ENCODE results near the gene OSBPL10. TPM values are rescaled to one million over a fixed set of nuclear protein-coding genes. Genes with fewer than 3 reads are reported as not detected.
A peak's percentile ranks its signal among the peaks of the same experiment; 100 is the strongest.

Gene OSBPL10
- total RNA-seq, 1 donor from 2014 or later = 18.8 TPM

DNA sequence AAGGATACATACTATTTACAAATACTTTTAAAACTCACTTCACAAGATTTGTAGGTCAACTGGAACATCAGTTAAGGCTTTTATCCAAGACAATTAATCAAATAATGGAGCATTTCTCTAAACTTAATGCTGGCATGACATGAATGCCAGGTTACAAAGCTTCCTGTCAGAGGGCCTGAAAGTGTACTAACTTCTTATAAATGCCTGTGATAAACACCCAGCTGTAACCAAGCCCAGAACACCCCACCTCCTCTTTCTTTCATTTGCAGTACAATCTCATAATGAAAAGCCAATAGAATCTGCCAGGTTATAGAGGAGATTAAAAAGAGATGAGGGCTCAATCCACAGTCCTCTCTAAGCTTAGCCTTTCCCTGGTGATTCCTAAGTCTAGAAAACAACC is 214.4 kb downstream of the OSBPL10 start:
- TF ChIP-seq, protein P1, sequence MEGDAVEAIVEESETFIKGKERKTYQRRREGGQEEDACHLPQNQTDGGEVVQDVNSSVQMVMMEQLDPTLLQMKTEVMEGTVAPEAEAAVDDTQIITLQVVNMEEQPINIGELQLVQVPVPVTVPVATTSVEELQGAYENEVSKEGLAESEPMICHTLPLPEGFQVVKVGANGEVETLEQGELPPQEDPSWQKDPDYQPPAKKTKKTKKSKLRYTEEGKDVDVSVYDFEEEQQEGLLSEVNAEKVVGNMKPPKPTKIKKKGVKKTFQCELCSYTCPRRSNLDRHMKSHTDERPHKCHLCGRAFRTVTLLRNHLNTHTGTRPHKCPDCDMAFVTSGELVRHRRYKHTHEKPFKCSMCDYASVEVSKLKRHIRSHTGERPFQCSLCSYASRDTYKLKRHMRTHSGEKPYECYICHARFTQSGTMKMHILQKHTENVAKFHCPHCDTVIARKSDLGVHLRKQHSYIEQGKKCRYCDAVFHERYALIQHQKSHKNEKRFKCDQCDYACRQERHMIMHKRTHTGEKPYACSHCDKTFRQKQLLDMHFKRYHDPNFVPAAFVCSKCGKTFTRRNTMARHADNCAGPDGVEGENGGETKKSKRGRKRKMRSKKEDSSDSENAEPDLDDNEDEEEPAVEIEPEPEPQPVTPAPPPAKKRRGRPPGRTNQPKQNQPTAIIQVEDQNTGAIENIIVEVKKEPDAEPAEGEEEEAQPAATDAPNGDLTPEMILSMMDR (IDR thresholded peaks at IDR 0.05) = no peak
- ATAC-seq (peak in 1 of 2 donors; percentile 35), DNase-seq (no peak)
- Histone ChIP-seq H3K36me3 (no peaks in the 10 kb centered on the region), H3K4me1 (no peaks in the 10 kb centered on the region), H3K27me3 (ENCODE audit: low read depth) (no peaks in the 10 kb centered on the region), H3K4me3 (no peak overlapping the region), H3K9me3 (no peaks in the 10 kb centered on the region), H3K27ac (no peak overlapping the region)
- intact Hi-C loops (cut with DNase I) = loop anchor here (5.0 kb wide), 1 partner anchor 154 kb away; no protein-coding TSS in a partner anchor

DNA sequence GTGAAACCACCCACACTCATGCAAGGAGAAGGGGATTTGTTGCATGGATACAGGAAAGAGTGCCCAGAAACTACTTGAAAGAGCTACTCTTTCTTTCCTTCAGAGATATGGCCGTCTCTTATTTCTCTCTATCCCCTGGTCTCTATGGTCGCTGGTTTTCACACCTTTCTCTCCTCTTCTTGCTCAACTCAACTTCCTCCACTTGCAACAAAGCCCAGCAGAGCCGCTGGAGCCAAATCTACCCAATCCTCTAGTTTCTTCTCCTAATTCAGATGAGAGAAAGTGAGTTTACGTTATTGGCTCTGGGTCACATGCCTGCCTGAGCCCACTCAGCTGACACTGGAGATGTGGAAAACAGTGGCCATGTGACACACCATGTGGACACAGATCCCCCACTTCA is 215.2 kb downstream of the OSBPL10 start:
- TF ChIP-seq, protein P1 (IDR thresholded peaks at IDR 0.05) = no peak
- Histone ChIP-seq H3K4me1 (no peaks in the 10 kb centered on the region), H3K27me3 (ENCODE audit: low read depth) (no peaks in the 10 kb centered on the region), H3K27ac (no peak overlapping the region), H3K4me3 (no peak overlapping the region), H3K36me3 (no peaks in the 10 kb centered on the region), H3K9me3 (no peaks in the 10 kb centered on the region)
- intact Hi-C loops (cut with DNase I) = loop anchor here (5.0 kb wide), 1 partner anchor 154 kb away; no protein-coding TSS in a partner anchor
- ATAC-seq (no peak), DNase-seq (no peak)

DNA sequence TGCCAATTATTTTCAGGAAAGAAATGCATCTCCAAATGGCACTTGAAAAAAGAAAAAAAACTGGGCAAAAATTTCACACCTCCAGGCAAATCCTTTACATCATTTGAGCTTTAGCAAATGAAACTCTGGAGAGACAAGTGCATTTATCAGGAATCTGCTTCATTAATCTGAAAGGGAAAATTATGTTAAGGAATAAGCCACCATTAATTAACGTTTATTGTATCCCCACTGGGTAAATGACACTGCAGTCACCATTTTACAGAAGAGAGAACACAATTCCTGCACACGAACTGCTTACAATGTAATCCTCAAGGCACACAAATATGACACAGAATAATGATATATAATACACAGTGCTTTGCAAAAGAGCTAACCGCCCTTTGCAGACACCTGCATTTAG is 217.3 kb downstream of the OSBPL10 start:
- DNase-seq (no peak), ATAC-seq (no peak)
- Histone ChIP-seq H3K9me3 (no peaks in the 10 kb centered on the region), H3K4me3 (no peak overlapping the region), H3K4me1 (no peaks in the 10 kb centered on the region), H3K36me3 (no peaks in the 10 kb centered on the region), H3K27ac (no peak overlapping the region), H3K27me3 (ENCODE audit: low read depth) (no peaks in the 10 kb centered on the region)
- intact Hi-C loops (cut with DNase I) = no loop called here
- TF ChIP-seq, protein P1 (IDR thresholded peaks at IDR 0.05) = no peak

DNA sequence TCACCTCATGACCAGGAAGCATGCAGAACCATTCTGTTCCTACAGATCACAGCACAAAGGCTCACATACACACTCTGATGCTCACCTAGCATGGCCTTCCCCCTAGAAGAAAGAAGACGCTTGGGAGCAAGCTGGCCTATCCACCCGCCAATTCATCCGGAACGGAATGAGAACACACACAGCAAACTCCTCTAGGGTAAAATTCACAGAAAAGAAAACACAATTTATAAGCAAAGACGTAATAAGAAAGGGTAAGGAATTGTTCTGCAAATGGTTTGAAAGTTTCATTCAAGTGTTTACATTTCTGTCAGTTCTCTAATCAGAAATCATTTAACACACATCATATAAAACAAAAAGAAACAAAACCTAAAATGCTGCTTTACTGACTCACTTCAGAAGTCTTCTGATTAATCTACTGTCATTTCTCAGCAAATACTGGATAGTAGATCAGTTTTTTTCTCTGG is 218.1 kb downstream of the OSBPL10 start:
- H3K4me1 ChIP-seq = no peaks in the 10 kb centered on the region
- intact Hi-C loops (cut with DNase I) = no loop called here
- DNase-seq = no peak
- ATAC-seq = no peak
- H3K9me3 ChIP-seq = no peaks in the 10 kb centered on the region
- no peaks in the 10 kb centered on the region for H3K36me3 ChIP-seq
- TF ChIP-seq, protein P1 (IDR thresholded peaks at IDR 0.05) = no peak
- no peak overlapping the region for H3K4me3 ChIP-seq
- no peak overlapping the region for H3K27ac ChIP-seq
- no peaks in the 10 kb centered on the region for H3K27me3 ChIP-seq (ENCODE audit: low read depth)

DNA sequence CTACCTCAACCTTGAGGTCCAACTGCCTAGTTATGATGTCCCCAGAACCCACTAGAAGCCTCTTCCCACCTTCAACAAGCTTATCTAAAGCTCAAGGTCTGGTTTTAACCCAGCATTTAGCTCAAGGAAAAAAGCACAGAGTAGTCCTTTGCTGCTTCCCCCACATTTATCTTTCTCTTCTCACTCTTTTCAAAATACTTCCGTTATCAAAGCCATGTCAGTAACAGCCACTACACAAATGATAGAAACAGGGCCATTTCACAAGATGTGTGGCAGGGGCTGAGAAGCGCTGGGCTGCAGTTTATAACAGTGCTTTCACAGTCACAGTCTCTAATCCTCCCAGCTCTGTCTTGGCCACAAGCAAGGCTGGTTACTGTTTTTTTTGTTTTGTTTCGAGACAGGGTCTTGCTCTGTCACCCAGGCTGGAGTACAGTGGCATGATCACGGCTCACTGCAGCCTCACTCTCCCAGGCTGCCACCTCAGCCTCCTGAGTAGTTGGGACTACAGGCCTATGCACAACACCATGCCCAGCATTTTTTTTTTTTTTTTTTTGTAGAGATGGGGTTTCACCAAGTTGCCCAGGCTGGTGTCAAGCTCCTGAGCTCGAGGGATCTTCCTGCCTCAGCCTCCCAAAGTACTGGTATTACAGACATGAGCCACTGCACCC is 218.8 kb downstream of the OSBPL10 start:
- TF ChIP-seq, protein P1 (IDR thresholded peaks at IDR 0.05) = no peak
- no peaks in the 10 kb centered on the region for H3K9me3 ChIP-seq
- intact Hi-C loops (cut with DNase I) = no loop called here
- H3K27ac ChIP-seq = no peak overlapping the region
- no peaks in the 10 kb centered on the region for H3K36me3 ChIP-seq
- ATAC-seq (no peak), DNase-seq (no peak)
- H3K4me3 ChIP-seq = no peak overlapping the region
- no peaks in the 10 kb centered on the region for H3K4me1 ChIP-seq
- H3K27me3 ChIP-seq (ENCODE audit: low read depth) = no peaks in the 10 kb centered on the region

Data from lower lobe of right lung (tissue), 2 donors.